VCaP (cell line): ENCODE data around the gene WASF1.

ENCODE experiments used
- H3K27ac ChIP-seq: fragments of 450-650 bp; 2 replicates; pipeline ENCODE4 v1.5.1; 2017
- CTCF ChIP-seq: fragments of 450-650 bp; conservative IDR thresholded peaks from 2 replicates; pipeline ENCODE4 v1.5.1; 2017; ENCODE audit warnings: mild to moderate bottlenecking, moderate library complexity

Gene WASF1

DNA sequence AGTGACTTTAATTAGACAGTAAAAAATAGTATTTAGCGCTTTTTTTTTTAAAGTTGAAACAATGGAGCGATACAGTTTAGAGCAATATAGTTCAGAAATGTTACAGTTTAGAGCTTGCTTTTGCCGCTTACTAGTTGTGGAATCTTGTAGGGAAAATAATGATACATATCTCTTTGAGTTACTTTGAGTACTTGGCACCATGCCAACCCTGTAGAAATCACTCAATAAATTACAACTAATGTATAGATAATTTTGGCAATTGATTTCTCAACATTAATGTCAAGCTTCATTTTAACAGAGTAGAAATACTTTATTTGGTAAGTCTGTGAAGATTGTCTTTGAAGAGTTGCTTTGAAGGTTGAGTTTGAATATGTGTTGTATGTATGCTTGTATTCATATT lies 28.2 kb upstream of the WASF1 start:
- no peak overlapping the region for H3K27ac ChIP-seq
- no peak for TF ChIP-seq CTCF

DNA sequence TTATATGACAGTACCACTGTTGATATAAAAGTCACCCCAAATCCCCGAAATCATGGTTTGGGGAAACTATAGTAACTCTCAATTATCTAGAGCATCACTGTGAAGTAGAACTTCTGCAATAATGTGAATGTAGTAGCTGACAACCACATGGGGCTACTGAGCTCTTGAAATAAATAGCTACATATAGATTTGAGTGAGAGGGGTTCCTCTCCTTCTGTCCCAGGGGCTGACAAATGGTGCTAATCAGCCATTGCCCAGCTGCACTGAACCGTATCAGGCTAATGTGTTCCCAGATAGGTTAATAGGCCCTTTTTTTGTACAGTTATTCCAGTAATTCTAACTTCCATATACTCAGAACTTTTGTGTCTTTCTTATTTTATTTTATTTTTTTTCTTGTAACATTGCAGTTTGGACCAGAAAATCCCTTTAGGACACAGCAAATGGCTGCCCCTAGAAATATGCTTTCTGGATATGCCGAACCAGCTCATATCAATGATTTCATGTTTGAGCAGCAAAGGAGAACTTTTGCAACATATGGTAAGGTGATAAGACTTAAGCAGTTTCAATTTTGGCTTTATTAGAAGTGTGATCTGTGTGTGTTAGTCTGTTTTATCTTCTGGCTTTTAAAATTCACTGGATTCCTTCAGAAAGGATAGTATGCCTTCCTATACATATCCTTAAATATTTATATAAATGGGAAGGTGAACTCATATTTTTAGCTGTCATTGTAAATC lies 21.8 kb upstream of the WASF1 start:
- TF ChIP-seq CTCF, result no peak
- no peak overlapping the region for H3K27ac ChIP-seq

DNA sequence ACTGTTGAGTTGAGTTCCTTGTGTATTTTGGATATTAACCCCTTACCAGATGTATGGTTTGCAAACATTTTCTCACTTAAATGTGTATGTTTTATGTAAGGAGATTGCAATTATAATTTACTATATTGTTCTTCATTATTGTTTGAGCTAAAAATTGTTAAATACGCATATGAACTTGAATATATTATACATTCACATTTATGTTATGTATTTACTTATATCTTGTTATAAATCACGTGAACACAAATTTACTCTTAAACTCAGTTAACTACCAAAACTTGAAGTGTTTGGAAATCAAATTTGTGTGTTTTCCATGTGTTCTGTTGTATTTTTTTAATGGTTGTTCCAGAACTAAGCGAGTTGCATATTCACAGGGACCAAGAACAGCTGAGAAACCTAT lies 19.1 kb upstream of the WASF1 start:
- H3K27ac ChIP-seq, result no peak overlapping the region
- TF ChIP-seq CTCF, result no peak

- no peak for TF ChIP-seq CTCF
Observed at GRCh38 chr6:110196874-110197273, 17.4 kb upstream of the WASF1 start.

GRCh38 chr6:110195639-110196038 lies 16.2 kb upstream of the WASF1 start:
- no peak overlapping the region for H3K27ac ChIP-seq
- no peak for TF ChIP-seq CTCF

More at GRCh38 chr6:110196874-110197273, 17.4 kb upstream of the WASF1 start:
- H3K27ac ChIP-seq, result no peak overlapping the region

- no peak for TF ChIP-seq CTCF
- no peak overlapping the region for H3K27ac ChIP-seq
Observed at GRCh38 chr6:110191477-110191876, 12.0 kb upstream of the WASF1 start.

DNA sequence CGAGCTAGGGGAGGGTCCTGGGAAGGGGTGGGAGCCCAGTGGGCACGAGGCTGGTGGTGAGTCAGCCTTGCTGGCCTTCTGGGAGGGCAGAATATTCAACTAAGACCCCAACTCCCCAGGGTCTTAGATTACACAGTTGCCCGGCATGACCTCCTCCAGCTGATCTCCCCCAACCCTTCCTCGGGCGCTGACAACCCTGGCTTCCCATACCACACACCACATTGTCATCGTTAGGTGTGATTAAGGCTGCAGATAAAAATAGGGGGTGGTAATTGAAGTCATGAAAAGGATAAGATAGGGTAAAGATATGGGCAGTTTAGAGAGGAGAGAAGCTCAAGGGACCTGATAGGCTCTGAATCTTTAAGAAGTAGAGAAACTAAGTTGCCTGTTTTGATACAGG lies 11.3 kb upstream of the WASF1 start:
- H3K27ac ChIP-seq, result no peak overlapping the region
- TF ChIP-seq CTCF, result no peak
